ENCODE measurements around the gene NR4A3. TPM values are rescaled to one million over a fixed set of nuclear protein-coding genes. Genes with fewer than 3 reads are reported as not detected.

NR4A3 gene
- total and polyA plus RNA-seq, 10 of the 15 experiments (the other 5 are each of a cell fraction or from before 2014, with no cell fraction given) = 0.04 to 2.1 (median 0.64) TPM; not detected in 1

GRCh38 chr9:99773468-99774138 is 48.1 kb upstream of the NR4A3 start:
- POLR2A ChIA-PET = no interaction called here
- no peak for TF ChIP-seq EGR1 (IDR thresholded peaks at IDR 0.05; ENCODE audit: borderline replicate concordance in 1 of 2, low read depth in 2 of 2, low read length in 2 of 2)
- no peak for TF ChIP-seq ZZZ3 (IDR thresholded peaks at IDR 0.05; ENCODE audit: control insufficient read depth, insufficient read length, low read depth)
- TF ChIP-seq SP1 (IDR thresholded peaks at IDR 0.05; ENCODE audit: low read depth, low read length) = no peak
- TF ChIP-seq, protein P1, sequence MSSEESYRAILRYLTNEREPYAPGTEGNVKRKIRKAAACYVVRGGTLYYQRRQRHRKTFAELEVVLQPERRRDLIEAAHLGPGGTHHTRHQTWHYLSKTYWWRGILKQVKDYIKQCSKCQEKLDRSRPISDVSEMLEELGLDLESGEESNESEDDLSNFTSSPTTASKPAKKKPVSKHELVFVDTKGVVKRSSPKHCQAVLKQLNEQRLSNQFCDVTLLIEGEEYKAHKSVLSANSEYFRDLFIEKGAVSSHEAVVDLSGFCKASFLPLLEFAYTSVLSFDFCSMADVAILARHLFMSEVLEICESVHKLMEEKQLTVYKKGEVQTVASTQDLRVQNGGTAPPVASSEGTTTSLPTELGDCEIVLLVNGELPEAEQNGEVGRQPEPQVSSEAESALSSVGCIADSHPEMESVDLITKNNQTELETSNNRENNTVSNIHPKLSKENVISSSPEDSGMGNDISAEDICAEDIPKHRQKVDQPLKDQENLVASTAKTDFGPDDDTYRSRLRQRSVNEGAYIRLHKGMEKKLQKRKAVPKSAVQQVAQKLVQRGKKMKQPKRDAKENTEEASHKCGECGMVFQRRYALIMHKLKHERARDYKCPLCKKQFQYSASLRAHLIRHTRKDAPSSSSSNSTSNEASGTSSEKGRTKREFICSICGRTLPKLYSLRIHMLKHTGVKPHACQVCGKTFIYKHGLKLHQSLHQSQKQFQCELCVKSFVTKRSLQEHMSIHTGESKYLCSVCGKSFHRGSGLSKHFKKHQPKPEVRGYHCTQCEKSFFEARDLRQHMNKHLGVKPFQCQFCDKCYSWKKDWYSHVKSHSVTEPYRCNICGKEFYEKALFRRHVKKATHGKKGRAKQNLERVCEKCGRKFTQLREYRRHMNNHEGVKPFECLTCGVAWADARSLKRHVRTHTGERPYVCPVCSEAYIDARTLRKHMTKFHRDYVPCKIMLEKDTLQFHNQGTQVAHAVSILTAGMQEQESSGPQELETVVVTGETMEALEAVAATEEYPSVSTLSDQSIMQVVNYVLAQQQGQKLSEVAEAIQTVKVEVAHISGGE (CRISPR knock-in tag; IDR thresholded peaks at IDR 0.05) = no peak
- no peak for TF ChIP-seq GABPA (IDR thresholded peaks at IDR 0.05; ENCODE audit: low read depth)
- TF ChIP-seq RB1 (IDR thresholded peaks at IDR 0.05; ENCODE audit: borderline replicate concordance) = no peak
- TF ChIP-seq, protein P2, sequence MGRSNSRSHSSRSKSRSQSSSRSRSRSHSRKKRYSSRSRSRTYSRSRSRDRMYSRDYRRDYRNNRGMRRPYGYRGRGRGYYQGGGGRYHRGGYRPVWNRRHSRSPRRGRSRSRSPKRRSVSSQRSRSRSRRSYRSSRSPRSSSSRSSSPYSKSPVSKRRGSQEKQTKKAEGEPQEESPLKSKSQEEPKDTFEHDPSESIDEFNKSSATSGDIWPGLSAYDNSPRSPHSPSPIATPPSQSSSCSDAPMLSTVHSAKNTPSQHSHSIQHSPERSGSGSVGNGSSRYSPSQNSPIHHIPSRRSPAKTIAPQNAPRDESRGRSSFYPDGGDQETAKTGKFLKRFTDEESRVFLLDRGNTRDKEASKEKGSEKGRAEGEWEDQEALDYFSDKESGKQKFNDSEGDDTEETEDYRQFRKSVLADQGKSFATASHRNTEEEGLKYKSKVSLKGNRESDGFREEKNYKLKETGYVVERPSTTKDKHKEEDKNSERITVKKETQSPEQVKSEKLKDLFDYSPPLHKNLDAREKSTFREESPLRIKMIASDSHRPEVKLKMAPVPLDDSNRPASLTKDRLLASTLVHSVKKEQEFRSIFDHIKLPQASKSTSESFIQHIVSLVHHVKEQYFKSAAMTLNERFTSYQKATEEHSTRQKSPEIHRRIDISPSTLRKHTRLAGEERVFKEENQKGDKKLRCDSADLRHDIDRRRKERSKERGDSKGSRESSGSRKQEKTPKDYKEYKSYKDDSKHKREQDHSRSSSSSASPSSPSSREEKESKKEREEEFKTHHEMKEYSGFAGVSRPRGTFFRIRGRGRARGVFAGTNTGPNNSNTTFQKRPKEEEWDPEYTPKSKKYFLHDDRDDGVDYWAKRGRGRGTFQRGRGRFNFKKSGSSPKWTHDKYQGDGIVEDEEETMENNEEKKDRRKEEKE (IDR thresholded peaks at IDR 0.05) = no peak
- TF ChIP-seq MXI1 (IDR thresholded peaks at IDR 0.05; ENCODE audit: low read depth, low read length) = no peak
- TF ChIP-seq BHLHE40 (IDR thresholded peaks at IDR 0.05; ENCODE audit: borderline replicate concordance in 1 of 2, low read depth in 2 of 2, low read length in 1 of 2) = no peak
- no peak for TF ChIP-seq LARP7 (IDR thresholded peaks at IDR 0.05)
- TF ChIP-seq, protein P3, sequence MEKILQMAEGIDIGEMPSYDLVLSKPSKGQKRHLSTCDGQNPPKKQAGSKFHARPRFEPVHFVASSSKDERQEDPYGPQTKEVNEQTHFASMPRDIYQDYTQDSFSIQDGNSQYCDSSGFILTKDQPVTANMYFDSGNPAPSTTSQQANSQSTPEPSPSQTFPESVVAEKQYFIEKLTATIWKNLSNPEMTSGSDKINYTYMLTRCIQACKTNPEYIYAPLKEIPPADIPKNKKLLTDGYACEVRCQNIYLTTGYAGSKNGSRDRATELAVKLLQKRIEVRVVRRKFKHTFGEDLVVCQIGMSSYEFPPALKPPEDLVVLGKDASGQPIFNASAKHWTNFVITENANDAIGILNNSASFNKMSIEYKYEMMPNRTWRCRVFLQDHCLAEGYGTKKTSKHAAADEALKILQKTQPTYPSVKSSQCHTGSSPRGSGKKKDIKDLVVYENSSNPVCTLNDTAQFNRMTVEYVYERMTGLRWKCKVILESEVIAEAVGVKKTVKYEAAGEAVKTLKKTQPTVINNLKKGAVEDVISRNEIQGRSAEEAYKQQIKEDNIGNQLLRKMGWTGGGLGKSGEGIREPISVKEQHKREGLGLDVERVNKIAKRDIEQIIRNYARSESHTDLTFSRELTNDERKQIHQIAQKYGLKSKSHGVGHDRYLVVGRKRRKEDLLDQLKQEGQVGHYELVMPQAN (conservative IDR thresholded peaks at IDR 0.05) = no peak
- no peak for TF ChIP-seq ZBTB33 (IDR thresholded peaks at IDR 0.05)
- no peak for TF ChIP-seq TCF12 (IDR thresholded peaks at IDR 0.05; ENCODE audit: low read depth, low read length)

More at GRCh38 chr9:99773468-99774138, 48.1 kb upstream of the NR4A3 start:
- RAD21 ChIA-PET (ENCODE audit: unreplicated experiment) = no interaction called here
- BruUV-seq (replicated peaks) = no TSS peak
- CTCF ChIA-PET = interaction anchor here (1.0 kb wide), 1 partner anchor 12 kb away, joined by 3 read pairs; no protein-coding TSS in a partner anchor
- DNase-seq (ENCODE audit: low read depth, low spot score) (no peak), FAIRE-seq (no peak), ATAC-seq (no peak)
- SMC1A ChIA-PET (ENCODE audit: uncharacterized antibody, unreplicated experiment) = interaction anchor here (0.5 to 2.2 kb wide), 3 partner anchors 18 to 652 kb away, joined by 3 to 7 read pairs (median 3); no protein-coding TSS in a partner anchor
- WGBS (ENCODE audit: insufficient coverage, insufficient replicate concordance, low lambda C conversion rate, missing lambda C conversion rate) = 0% methylated on average over 2 of the region's 2 CpGs
- no peak overlapping the region for H3K9ac ChIP-seq (ENCODE audit: control insufficient read depth, insufficient read depth, low read length)
- no peaks in the 10 kb centered on the region for H4K20me1 ChIP-seq (ENCODE audit: control insufficient read depth, insufficient read depth)
- H3K27me3 ChIP-seq (replicated peaks in 1 of 2; ENCODE audit: control insufficient read depth in 2 of 2, insufficient read depth in 2 of 2, low read length in 1 of 2) = no peaks in the 10 kb centered on the region; a peak in 1 of 4 replicates
- H3K27ac ChIP-seq (ENCODE audit: control insufficient read depth, insufficient read depth) = no peak overlapping the region
- H3K4me1 ChIP-seq (ENCODE audit: control insufficient read depth, insufficient read depth, low read length) = no peaks in the 10 kb centered on the region
- H3K79me2 ChIP-seq (ENCODE audit: control insufficient read depth, insufficient read depth, low read length) = no peaks in the 10 kb centered on the region
- intact Hi-C loops (cut with micrococcal nuclease; ENCODE audit: unreplicated experiment) = no loop called here
- no peaks in the 10 kb centered on the region for H3K9me3 ChIP-seq (replicated peaks; ENCODE audit: control insufficient read depth, insufficient read depth, low read length)
- H3K36me3 ChIP-seq (ENCODE audit: control insufficient read depth in 2 of 2, insufficient read depth in 2 of 2, low read length in 1 of 2) = no peaks in the 10 kb centered on the region
- no peak overlapping the region for H3K4me2 ChIP-seq (ENCODE audit: control insufficient read depth, insufficient read depth)
- H2AFZ ChIP-seq (ENCODE audit: control insufficient read depth, low read depth, low read length) = no peak overlapping the region
- no peak overlapping the region for H3K4me3 ChIP-seq
- in situ Hi-C loops (cut with MboI) = no loop called here

All from GM12878 (cell line).